GM19023 (cell line): Measurements from ENCODE around the gene SSTR4.

Source experiments
- ATAC-seq: cut with Tn5 transposase; IDR thresholded peaks from one replicate; pipeline ENCODE4 v1.9.1; 2021; ENCODE audit warnings: mild to moderate bottlenecking, moderate library complexity; ENCODE audit not compliant: unreplicated experiment

Gene SSTR4

DNA sequence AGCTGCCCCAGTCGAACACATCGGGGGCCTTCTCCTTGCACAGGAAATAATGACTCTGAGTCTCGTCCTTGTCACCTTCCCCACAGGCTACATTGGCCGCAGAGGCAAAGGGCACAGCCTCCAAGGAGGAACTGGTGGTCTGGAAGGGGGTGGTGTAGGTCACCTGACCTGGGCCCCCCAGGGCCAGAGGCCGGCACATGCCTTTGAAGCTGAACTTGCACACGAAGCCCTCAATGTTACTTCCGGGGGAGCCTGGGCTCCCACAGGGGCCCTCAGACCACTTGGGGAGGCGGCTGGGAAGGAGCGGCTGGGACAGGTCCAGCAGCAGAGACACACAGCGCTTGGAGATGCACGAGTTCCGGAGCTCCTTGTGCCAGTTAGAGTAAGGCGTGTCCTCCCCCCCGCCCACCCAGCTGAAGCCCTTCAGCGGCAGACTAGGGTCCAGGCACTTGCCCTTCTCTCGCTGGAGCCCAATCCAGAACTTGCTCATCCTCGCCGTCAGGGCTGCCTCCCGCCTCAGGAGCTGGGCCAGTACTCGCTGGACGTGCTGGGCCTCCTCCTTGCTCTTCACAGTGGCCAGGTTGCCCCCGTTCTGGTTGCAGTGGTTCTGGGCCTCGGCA is 50.4 kb downstream of the SSTR4 start:
- ATAC-seq: no peak

DNA sequence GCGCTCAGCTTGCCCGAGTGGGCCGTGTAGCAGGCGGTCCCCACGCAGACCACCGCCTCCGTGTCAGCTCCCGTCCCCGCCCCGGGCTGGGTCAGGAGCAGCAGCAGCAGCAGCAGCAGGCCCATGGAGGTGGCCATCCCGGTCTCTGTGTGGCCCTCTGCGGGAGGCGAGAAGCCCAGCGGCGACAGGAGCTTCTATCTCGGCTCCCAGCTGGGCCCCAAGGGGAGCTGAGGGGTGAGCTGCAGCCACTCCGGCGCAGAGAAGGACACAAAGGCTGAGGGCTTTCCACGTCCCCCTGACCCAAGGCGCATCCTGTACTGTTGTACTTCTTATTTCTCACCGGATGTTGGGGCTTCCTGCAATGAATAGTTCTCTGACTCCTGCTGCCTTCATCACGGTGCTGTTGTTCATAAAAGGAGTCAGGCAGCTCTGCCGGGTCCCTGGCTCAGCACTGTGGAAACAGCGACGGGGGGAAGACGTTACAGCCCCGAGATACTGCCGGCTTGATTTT is 51.0 kb downstream of the SSTR4 start, which contains the start of gene CD93:
CD93 (minus strand) TSS at position 269 of the 511 bp plus-strand sequence; CDS start at position 137, 132 bp downstream.
- no peak for ATAC-seq

DNA sequence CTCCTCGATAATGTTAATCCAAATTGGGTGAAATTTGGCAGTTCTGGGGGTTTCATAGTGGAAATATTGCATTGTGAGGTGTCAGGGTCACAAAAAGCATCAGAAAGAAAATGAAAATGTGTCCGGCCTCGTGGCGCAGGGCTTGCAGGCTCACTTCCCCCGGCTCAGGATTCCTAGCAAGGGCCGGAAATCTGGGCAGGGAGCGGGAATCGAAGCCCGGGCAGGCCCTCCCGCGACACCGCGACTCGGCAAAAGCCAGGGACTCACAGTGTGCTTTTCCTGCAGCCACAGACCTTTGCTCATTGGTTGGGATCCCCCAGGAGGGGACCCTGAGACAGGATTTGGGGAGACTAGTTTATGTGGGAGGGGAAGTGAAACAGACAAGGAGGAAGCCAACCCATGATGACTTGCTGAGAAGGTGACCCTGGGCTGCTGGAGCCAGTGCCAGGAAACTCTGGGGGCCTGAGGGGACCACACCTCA is 51.9 kb downstream of the SSTR4 start:
- no peak for ATAC-seq

DNA sequence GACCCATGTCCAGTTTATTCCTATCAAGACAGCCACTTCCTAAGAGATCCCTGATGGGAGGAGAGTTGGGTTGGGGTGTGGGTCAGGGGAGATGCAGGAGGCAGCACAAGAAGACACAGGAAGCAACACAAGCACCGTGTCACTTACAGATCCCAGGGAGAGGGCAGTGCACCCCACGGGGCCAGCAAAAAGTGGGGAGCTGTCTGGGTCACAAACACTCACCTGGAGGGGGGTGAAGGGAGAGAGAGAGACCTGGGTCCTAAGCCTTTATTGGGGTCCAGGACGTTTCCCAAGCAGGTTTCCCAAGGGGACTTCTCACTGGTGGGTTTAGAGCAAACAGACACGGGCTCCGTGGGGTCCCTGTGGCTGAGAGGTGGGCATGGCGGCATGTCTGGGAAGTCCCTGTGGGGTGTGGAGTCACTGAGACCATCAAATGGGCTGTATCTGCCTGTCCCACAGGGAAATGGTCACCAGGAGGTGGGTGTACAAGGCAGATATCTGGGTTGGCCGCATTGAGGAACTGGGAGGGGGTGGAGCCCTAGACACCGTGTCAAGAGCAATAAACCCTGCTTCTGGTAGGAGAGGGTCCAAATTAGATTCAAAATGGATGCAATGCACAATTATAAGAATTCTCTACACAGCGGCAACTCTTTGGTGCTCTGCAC is 52.6 kb downstream of the SSTR4 start:
- no peak for ATAC-seq
